Peyer's patch (tissue), 4 donors: ENCODE data around the gene EPS8.

ENCODE experiments used
- CTCF ChIP-seq, 6 experiments: fragments of 450-650 bp in 4 of 6; fragments of 200-600 bp in 2 of 6; sonication (generic) in 1 of 6; IDR thresholded peaks; one replicate each; pipeline ENCODE4 v1.5.1; 2017 to 2019; ENCODE audit warnings: antibody characterized with exemption in 6 of 6, mild to moderate bottlenecking in 3 of 6, moderate library complexity in 1 of 6
- POLR2A ChIP-seq, 2 donors: fragments of 450-650 bp; IDR thresholded peaks; one replicate each; pipeline ENCODE4 v1.5.1; 2017; ENCODE audit warnings: antibody characterized with exemption in 2 of 2, mild to moderate bottlenecking in 2 of 2, moderate library complexity in 2 of 2

- TF ChIP-seq CTCF (IDR thresholded peaks at IDR 0.05) (no peak), POLR2A (IDR thresholded peaks at IDR 0.05) (no peak)
Measured at GRCh38 chr12:15613981-15614380, 175.2 kb downstream of the EPS8 start.
